Peyer's patch (tissue), 4 donors: Measurements from ENCODE around the gene ILF3. TPM values are rescaled to one million over a fixed set of nuclear protein-coding genes. Genes with fewer than 3 reads are reported as not detected.
A peak's percentile ranks its signal among the peaks of the same experiment; 100 is the strongest.

ENCODE experiments used
- DNase-seq, 3 donors: peaks; one replicate each; pipeline ENCODE4 v3.0.0-alpha.2; 2017 to 2019
- H3K27ac ChIP-seq, 4 donors: fragments of 200-600 bp; sonication (generic); one replicate each; pipeline ENCODE4 v1.5.1; 2016 to 2019
- H3K27me3 ChIP-seq, 2 donors: fragments of 200-600 bp; sonication (generic); one replicate each; pipeline ENCODE4 v1.5.1; 2019
- H3K36me3 ChIP-seq, 3 donors: fragments of 200-600 bp; sonication (generic); one replicate each; pipeline ENCODE4 v1.5.1; 2016 to 2019
- H3K4me1 ChIP-seq, 4 donors: fragments of 200-600 bp; sonication (generic); one replicate each; pipeline ENCODE4 v1.5.1; 2016 to 2019
- H3K4me3 ChIP-seq, 4 donors: fragments of 200-600 bp; sonication (generic); 1 replicate in 3 of 4; 2 replicates in 1 of 4; pipeline ENCODE4 v1.5.1; 2016 to 2019; ENCODE audit warnings: mild to moderate bottlenecking in 1 of 4
- H3K9me3 ChIP-seq, 4 donors: fragments of 200-600 bp; sonication (generic); one replicate each; pipeline ENCODE4 v1.5.1; 2016 to 2019; ENCODE audit warnings: mild to moderate bottlenecking in 1 of 4
- POLR2A ChIP-seq, 2 donors: fragments of 450-650 bp; IDR thresholded peaks; one replicate each; pipeline ENCODE4 v1.5.1; 2017; ENCODE audit warnings: antibody characterized with exemption in 2 of 2, mild to moderate bottlenecking in 2 of 2, moderate library complexity in 2 of 2
- total RNA-seq, 4 donors: library from RNA; depleted of rRNA; stranded (reverse); fragments of >200 nt; gene quantifications; one replicate each; pipeline ENCODE4 v1.1.0, GENCODE V29; 2016
- TF ChIP-seq, protein P1 (sequence below), 6 experiments: fragments of 450-650 bp in 4 of 6; fragments of 200-600 bp in 2 of 6; sonication (generic) in 1 of 6; IDR thresholded peaks; one replicate each; pipeline ENCODE4 v1.5.1; 2017 to 2019; ENCODE audit warnings: antibody characterized with exemption in 6 of 6, mild to moderate bottlenecking in 3 of 6, moderate library complexity in 1 of 6

The ILF3 gene
- total RNA-seq, 4 donors from 2014 or later, result 73.4 to 227 (median 139) TPM

DNA sequence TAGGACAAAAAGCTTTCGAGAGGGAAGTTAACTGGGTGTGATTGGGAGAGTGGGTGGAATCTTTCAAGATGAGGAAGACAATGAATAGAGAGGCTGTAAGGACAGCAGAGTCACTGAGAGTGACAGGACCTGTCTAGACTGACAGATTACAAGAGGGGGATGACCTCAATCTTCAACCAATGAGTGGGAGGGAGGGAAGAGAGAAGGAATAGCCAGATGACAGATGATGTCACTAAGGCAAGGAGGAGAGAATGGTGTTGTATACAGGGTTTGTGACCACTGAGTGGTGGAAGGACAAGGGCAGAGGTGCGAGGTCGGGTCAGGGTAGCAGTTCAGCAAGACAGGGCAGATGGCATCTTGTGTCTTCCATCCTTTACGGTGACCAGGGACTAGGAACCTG, 5.8 kb upstream of the ILF3 start:
- no peaks in the 10 kb centered on the region for H3K9me3 ChIP-seq
- H3K4me1 ChIP-seq, result peaks cover 0 to 30% (median 16%) of the 10 kb centered on the region in 4 donors
- no peaks in the 10 kb centered on the region for H3K27me3 ChIP-seq
- TF ChIP-seq POLR2A (IDR thresholded peaks at IDR 0.05), result no peak
- TF ChIP-seq, protein P1, sequence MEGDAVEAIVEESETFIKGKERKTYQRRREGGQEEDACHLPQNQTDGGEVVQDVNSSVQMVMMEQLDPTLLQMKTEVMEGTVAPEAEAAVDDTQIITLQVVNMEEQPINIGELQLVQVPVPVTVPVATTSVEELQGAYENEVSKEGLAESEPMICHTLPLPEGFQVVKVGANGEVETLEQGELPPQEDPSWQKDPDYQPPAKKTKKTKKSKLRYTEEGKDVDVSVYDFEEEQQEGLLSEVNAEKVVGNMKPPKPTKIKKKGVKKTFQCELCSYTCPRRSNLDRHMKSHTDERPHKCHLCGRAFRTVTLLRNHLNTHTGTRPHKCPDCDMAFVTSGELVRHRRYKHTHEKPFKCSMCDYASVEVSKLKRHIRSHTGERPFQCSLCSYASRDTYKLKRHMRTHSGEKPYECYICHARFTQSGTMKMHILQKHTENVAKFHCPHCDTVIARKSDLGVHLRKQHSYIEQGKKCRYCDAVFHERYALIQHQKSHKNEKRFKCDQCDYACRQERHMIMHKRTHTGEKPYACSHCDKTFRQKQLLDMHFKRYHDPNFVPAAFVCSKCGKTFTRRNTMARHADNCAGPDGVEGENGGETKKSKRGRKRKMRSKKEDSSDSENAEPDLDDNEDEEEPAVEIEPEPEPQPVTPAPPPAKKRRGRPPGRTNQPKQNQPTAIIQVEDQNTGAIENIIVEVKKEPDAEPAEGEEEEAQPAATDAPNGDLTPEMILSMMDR (IDR thresholded peaks at IDR 0.05), result no peak
- DNase-seq, result no peak
- H3K27ac ChIP-seq, result no peak overlapping the region
- H3K36me3 ChIP-seq, result peaks cover 0 to 4% (median 0%) of the 10 kb centered on the region in 3 donors
- no peak overlapping the region for H3K4me3 ChIP-seq

DNA sequence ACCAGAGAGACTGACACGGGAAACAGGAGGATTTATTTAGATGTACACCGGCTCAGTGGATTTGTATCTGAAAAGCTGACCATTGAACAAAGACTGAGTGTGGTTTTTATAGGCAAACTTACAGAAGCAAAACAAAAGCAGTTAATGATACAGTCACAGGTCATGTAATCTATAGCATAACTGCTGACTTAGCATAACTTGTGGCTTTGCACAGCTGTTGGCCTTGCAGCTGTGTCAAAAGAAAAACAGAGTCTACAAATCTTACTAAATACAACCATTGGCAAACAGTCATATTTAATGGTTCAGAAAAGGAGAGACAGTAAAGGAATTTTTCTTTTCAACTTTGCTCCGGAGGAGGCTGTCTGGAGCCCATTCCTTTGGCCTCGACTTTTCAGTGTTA, 2.3 kb upstream of the ILF3 start:
- no peak for TF ChIP-seq POLR2A (IDR thresholded peaks at IDR 0.05)
- no peaks in the 10 kb centered on the region for H3K27me3 ChIP-seq
- no peaks in the 10 kb centered on the region for H3K36me3 ChIP-seq
- DNase-seq, result no peak
- H3K27ac ChIP-seq, result no peak overlapping the region
- H3K9me3 ChIP-seq, result no peaks in the 10 kb centered on the region
- peaks cover 0 to 33% (median 13%) of the 10 kb centered on the region in 4 donors for H3K4me1 ChIP-seq
- no peak overlapping the region for H3K4me3 ChIP-seq

DNA sequence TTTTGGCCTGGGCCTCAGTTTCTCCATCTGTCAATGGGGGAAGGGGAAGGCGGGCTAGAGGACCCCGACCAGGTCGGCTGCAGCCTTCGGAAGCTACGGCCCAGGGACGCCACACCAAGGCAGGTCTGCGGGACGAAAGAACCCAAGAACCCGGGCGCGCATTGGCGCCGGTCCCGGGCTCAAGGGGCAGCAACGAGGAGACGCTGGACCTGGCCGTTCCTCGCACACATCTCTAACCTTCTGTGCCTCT, 739 bp upstream of the ILF3 start:
- TF ChIP-seq POLR2A (IDR thresholded peaks at IDR 0.05), result no peak
- TF ChIP-seq, protein P1 (IDR thresholded peaks at IDR 0.05), result no peak
- Histone ChIP-seq H3K27ac (peak overlapping the region; percentile 97 to 100 (median 98)), H3K36me3 (no peaks in the 10 kb centered on the region), H3K4me1 (peaks cover 0 to 49% (median 13%) of the 10 kb centered on the region in 4 donors), H3K27me3 (no peaks in the 10 kb centered on the region), H3K4me3 (peak overlapping the region; percentile 81 to 96 (median 92)), H3K9me3 (no peaks in the 10 kb centered on the region)
- DNase-seq, result no peak

GRCh38 chr19:10654610-10655456, 687 bp downstream of the ILF3 start:
- H3K4me3 ChIP-seq, result peak overlapping the region; percentile 81 to 99 (median 92)
- peak overlapping the region; percentile 97 to 100 (median 98) for H3K27ac ChIP-seq
- TF ChIP-seq POLR2A (IDR thresholded peaks at IDR 0.05), result no peak
- TF ChIP-seq, protein P1 (IDR thresholded peaks at IDR 0.05), result no peak
- DNase-seq, result peak; percentile 43 to 62 (median 61)
- H3K4me1 ChIP-seq, result peaks cover 0 to 63% (median 21%) of the 10 kb centered on the region in 4 donors
- no peaks in the 10 kb centered on the region for H3K36me3 ChIP-seq
- H3K9me3 ChIP-seq, result no peaks in the 10 kb centered on the region
- H3K27me3 ChIP-seq, result no peaks in the 10 kb centered on the region

GRCh38 chr19:10655457-10656312, 1.5 kb downstream of the ILF3 start:
- no peaks in the 10 kb centered on the region for H3K27me3 ChIP-seq
- TF ChIP-seq POLR2A (IDR thresholded peaks at IDR 0.05), result no peak
- TF ChIP-seq, protein P1 (IDR thresholded peaks at IDR 0.05), result peak in 1 of 6 experiments; percentile 11
- no peaks in the 10 kb centered on the region for H3K9me3 ChIP-seq
- no peak for DNase-seq
- peak overlapping the region; percentile 97 to 100 (median 98) for H3K27ac ChIP-seq
- peaks cover 0 to 69% (median 21%) of the 10 kb centered on the region in 4 donors for H3K4me1 ChIP-seq
- H3K36me3 ChIP-seq, result peaks cover 0 to 4% (median 0%) of the 10 kb centered on the region in 3 donors
- H3K4me3 ChIP-seq, result peak overlapping the region; percentile 81 to 99 (median 92)

GRCh38 chr19:10660346-10660745, 6.2 kb downstream of the ILF3 start:
- H3K4me1 ChIP-seq, result peaks cover 0 to 65% (median 23%) of the 10 kb centered on the region in 4 donors
- TF ChIP-seq, protein P1 (IDR thresholded peaks at IDR 0.05), result no peak
- no peak for TF ChIP-seq POLR2A (IDR thresholded peaks at IDR 0.05)
- no peak overlapping the region for H3K4me3 ChIP-seq
- H3K27ac ChIP-seq, result no peak overlapping the region
- H3K36me3 ChIP-seq, result peaks cover 0 to 4% (median 0%) of the 10 kb centered on the region in 3 donors
- DNase-seq, result no peak
- no peaks in the 10 kb centered on the region for H3K9me3 ChIP-seq
- H3K27me3 ChIP-seq, result no peaks in the 10 kb centered on the region
